Vagina (tissue), 2 donors: ENCODE results near the gene RAD51AP2.

Experiments used
- POLR2A ChIP-seq, 2 donors: fragments of 450-650 bp; IDR thresholded peaks; one replicate each; pipeline ENCODE4 v1.6.1; 2017; ENCODE audit warnings: antibody characterized with exemption in 2 of 2, mild to moderate bottlenecking in 2 of 2, moderate library complexity in 2 of 2
- POLR2AphosphoS5 ChIP-seq, 2 donors: sonication (generic); formaldehyde crosslinking; IDR thresholded peaks; one replicate each; pipeline ENCODE4 v1.9.0; 2017; ENCODE audit warnings: antibody characterized with exemption in 2 of 2, mild to moderate bottlenecking in 2 of 2, low read depth in 1 of 2; ENCODE audit not compliant: insufficient read depth in 1 of 2
- TF ChIP-seq, protein P1 (sequence below), 3 experiments: fragments of 450-650 bp in 2 of 3; fragments of 200-600 bp in 1 of 3; sonication (generic) in 1 of 3; IDR thresholded peaks; one replicate each; pipeline ENCODE4 v1.5.1; 2017 to 2019; ENCODE audit warnings: antibody characterized with exemption in 3 of 3, mild to moderate bottlenecking in 2 of 3, moderate library complexity in 2 of 3

DNA sequence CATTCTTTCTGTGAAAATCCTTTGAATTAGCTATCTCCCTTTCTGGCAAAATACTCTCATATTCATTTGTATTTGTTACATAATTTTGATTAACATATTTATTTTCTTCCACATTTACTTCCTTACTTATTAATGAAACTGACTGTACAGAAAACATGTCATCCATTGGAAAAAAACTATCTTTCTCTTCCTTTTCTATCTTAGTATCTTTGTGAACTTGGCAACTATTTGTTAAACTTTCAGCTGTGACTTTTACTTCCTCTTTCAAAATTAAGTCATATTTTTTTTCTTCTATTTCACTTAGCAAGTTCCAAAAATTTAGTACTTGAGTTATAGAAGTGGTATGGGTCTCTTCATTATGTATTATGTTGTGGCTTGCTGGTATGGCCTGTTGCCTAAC lies 2.6 kb downstream of the RAD51AP2 start:
- TF ChIP-seq, protein P1, sequence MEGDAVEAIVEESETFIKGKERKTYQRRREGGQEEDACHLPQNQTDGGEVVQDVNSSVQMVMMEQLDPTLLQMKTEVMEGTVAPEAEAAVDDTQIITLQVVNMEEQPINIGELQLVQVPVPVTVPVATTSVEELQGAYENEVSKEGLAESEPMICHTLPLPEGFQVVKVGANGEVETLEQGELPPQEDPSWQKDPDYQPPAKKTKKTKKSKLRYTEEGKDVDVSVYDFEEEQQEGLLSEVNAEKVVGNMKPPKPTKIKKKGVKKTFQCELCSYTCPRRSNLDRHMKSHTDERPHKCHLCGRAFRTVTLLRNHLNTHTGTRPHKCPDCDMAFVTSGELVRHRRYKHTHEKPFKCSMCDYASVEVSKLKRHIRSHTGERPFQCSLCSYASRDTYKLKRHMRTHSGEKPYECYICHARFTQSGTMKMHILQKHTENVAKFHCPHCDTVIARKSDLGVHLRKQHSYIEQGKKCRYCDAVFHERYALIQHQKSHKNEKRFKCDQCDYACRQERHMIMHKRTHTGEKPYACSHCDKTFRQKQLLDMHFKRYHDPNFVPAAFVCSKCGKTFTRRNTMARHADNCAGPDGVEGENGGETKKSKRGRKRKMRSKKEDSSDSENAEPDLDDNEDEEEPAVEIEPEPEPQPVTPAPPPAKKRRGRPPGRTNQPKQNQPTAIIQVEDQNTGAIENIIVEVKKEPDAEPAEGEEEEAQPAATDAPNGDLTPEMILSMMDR (IDR thresholded peaks at IDR 0.05): no peak
- TF ChIP-seq POLR2AphosphoS5 (IDR thresholded peaks at IDR 0.05; ENCODE audit: insufficient read depth in 1 of 2, low read depth in 1 of 2) (no peak), POLR2A (IDR thresholded peaks at IDR 0.05) (no peak)
